ENCODE results near the gene PCLO. TPM values are rescaled to one million over a fixed set of nuclear protein-coding genes. Genes with fewer than 3 reads are reported as not detected.
"Not testable (repeated sequence)": the region's sequence is repeated elsewhere in the genome, so short reads cannot be mapped to it uniquely, and the experiment has no call there.

PCLO gene
- total and polyA plus RNA-seq, 4 donors, result 19.7 to 53.5 (median 30.3) TPM

GRCh38 chr7:83032195-83032594, 130.5 kb downstream of the PCLO start:
- no peaks in the 10 kb centered on the region for H3K9me3 ChIP-seq (ENCODE audit: control insufficient read depth, insufficient read depth, low read length)
- DNase-seq (ENCODE audit: low read depth in 4 of 6, low spot score in 6 of 6), result no peak
- H3K27me3 ChIP-seq (ENCODE audit: control insufficient read depth, insufficient read depth, low read length), result no peaks in the 10 kb centered on the region
- H3K27ac ChIP-seq (ENCODE audit: low read depth, low read length), result no peak overlapping the region
- H3K36me3 ChIP-seq (ENCODE audit: control insufficient read depth, insufficient read depth, low read length), result no peaks in the 10 kb centered on the region
- H3K4me3 ChIP-seq (ENCODE audit: low read depth, low read length), result no peak overlapping the region
- no peaks in the 10 kb centered on the region for H3K4me1 ChIP-seq (ENCODE audit: control insufficient read depth, insufficient read depth, low read length)

GRCh38 chr7:83023817-83024665, 138.6 kb downstream of the PCLO start:
- DNase-seq (ENCODE audit: low read depth in 4 of 6, low spot score in 6 of 6); H3K9me3 ChIP-seq (ENCODE audit: control insufficient read depth, insufficient read depth, low read length); H3K4me1 ChIP-seq (ENCODE audit: control insufficient read depth, insufficient read depth, low read length); H3K36me3 ChIP-seq (ENCODE audit: control insufficient read depth, insufficient read depth, low read length); H3K4me3 ChIP-seq (ENCODE audit: low read depth, low read length); H3K27me3 ChIP-seq (ENCODE audit: control insufficient read depth, insufficient read depth, low read length); H3K27ac ChIP-seq (ENCODE audit: low read depth, low read length): not testable (repeated sequence)
- 95% methylated on average over 28 of the region's 31 CpGs for WGBS (ENCODE audit: insufficient coverage)

DNA sequence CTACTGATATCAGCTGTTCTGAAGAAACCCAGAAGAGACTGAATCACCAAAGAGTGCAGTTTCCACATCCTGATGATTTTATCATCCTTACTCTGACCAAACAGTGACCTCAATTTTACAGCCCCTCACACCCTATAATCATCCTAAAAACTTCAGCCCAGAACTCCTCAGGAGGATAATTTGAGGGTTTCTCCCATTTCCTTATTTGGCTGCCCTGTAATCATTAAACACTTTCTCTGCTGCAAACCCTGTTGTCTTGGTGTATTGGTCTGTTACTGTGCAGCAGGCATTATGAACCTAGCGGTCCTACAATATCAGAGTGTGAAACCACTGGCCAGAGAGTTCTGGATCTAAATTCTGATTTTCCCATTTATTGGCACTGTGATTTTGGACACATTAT, 141.7 kb downstream of the PCLO start:
- H3K27me3 ChIP-seq (ENCODE audit: control insufficient read depth, insufficient read depth, low read length), result no peaks in the 10 kb centered on the region
- no peak overlapping the region for H3K4me3 ChIP-seq (ENCODE audit: low read depth, low read length)
- WGBS (ENCODE audit: insufficient coverage), result no CpG with 5 or more reads among the region's 1 CpG
- H3K9me3 ChIP-seq (ENCODE audit: control insufficient read depth, insufficient read depth, low read length), result no peaks in the 10 kb centered on the region
- no peaks in the 10 kb centered on the region for H3K4me1 ChIP-seq (ENCODE audit: control insufficient read depth, insufficient read depth, low read length)
- DNase-seq (ENCODE audit: low read depth in 4 of 6, low spot score in 6 of 6), result no peak
- H3K36me3 ChIP-seq (ENCODE audit: control insufficient read depth, insufficient read depth, low read length), result no peaks in the 10 kb centered on the region
- H3K27ac ChIP-seq (ENCODE audit: low read depth, low read length), result no peak overlapping the region

DNA sequence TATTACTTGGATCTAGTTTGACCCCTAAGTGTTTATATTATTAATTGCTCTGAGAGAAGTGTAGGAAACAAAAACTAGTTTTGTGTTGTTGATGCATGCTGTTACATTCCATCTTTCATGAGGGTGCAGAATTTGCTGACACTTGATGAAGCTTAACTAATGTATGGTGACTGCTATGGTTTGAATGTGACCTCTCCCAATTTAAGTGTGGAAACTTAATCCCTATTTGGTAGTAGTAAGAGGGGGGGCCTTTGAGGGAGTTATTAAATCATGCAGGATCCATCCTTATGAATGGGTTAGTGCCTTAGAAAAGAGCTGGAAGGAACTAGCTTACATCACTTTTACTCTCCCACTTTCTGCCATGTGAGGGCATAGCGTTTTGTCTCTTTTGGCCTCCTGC, 142.5 kb downstream of the PCLO start:
- Histone ChIP-seq H3K4me3 (ENCODE audit: low read depth, low read length) (no peak overlapping the region), H3K27ac (ENCODE audit: low read depth, low read length) (no peak overlapping the region), H3K27me3 (ENCODE audit: control insufficient read depth, insufficient read depth, low read length) (no peaks in the 10 kb centered on the region), H3K9me3 (ENCODE audit: control insufficient read depth, insufficient read depth, low read length) (no peaks in the 10 kb centered on the region), H3K4me1 (ENCODE audit: control insufficient read depth, insufficient read depth, low read length) (no peaks in the 10 kb centered on the region), H3K36me3 (ENCODE audit: control insufficient read depth, insufficient read depth, low read length) (no peaks in the 10 kb centered on the region)
- DNase-seq (ENCODE audit: low read depth in 4 of 6, low spot score in 6 of 6), result no peak
- no CpG with 5 or more reads among the region's 1 CpG for WGBS (ENCODE audit: insufficient coverage)

DNA sequence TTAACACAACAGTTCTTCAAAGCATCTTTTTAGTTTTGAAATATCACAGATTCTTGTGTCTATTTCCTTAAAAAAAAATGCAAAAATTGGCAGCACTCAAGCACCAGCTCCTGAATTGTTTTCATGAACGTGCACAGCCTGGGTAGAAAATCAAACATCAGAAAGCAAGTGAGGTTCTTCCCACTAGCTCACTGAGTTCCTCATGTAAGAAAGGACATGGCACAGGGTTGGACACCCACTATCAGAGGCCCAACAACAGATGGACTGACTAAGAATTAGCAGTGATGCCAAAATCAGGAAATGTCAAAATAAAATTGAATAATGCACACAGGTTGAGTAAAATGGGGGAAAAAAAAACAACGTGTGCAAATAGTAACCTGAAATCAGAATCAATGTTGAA, 146.8 kb downstream of the PCLO start:
- Histone ChIP-seq H3K4me3 (ENCODE audit: low read depth, low read length) (no peak overlapping the region), H3K27ac (ENCODE audit: low read depth, low read length) (no peak overlapping the region), H3K27me3 (ENCODE audit: control insufficient read depth, insufficient read depth, low read length) (no peaks in the 10 kb centered on the region), H3K4me1 (ENCODE audit: control insufficient read depth, insufficient read depth, low read length) (no peaks in the 10 kb centered on the region), H3K36me3 (ENCODE audit: control insufficient read depth, insufficient read depth, low read length) (no peaks in the 10 kb centered on the region), H3K9me3 (ENCODE audit: control insufficient read depth, insufficient read depth, low read length) (no peaks in the 10 kb centered on the region)
- DNase-seq (ENCODE audit: low read depth in 4 of 6, low spot score in 6 of 6), result peak in 1 of 6 donors; percentile 41
- 63% methylated on average over 1 of the region's 2 CpGs for WGBS (ENCODE audit: insufficient coverage)

DNA sequence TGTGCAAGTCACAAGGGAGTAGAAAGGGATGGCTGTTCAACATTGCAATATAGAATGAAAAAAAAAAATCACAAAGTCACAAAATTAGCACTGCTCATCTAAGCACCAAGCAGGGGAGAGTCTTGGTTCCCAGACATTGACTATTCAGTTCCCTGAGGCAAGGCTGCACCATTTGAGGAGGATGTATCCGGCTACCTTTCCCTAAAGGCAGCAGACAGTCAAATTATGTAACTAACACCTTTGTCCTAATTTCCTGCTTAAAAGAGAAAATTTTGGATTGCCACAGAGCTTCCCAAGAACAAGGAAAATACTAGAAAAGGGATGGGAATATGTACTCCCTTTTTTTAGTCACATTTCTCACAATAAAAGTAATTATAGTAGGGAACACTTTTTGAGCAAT, 148.1 kb downstream of the PCLO start:
- Histone ChIP-seq H3K9me3 (ENCODE audit: control insufficient read depth, insufficient read depth, low read length) (no peaks in the 10 kb centered on the region), H3K4me1 (ENCODE audit: control insufficient read depth, insufficient read depth, low read length) (no peaks in the 10 kb centered on the region), H3K36me3 (ENCODE audit: control insufficient read depth, insufficient read depth, low read length) (no peaks in the 10 kb centered on the region), H3K27ac (ENCODE audit: low read depth, low read length) (no peak overlapping the region), H3K27me3 (ENCODE audit: control insufficient read depth, insufficient read depth, low read length) (no peaks in the 10 kb centered on the region), H3K4me3 (ENCODE audit: low read depth, low read length) (no peak overlapping the region)
- WGBS (ENCODE audit: insufficient coverage), result no CpG with 5 or more reads among the region's 1 CpG
- no peak for DNase-seq (ENCODE audit: low read depth in 4 of 6, low spot score in 6 of 6)

- WGBS (ENCODE audit: insufficient coverage), result 100% methylated on average over 1 of the region's 1 CpG
- DNase-seq (ENCODE audit: low read depth in 4 of 6, low spot score in 6 of 6), result no peak
Measured at GRCh38 chr7:83011954-83012353, 150.7 kb downstream of the PCLO start.

GRCh38 chr7:83005410-83005809, 157.3 kb downstream of the PCLO start:
- DNase-seq (ENCODE audit: low read depth in 4 of 6, low spot score in 6 of 6), result no peak
- Histone ChIP-seq H3K27me3 (ENCODE audit: control insufficient read depth, insufficient read depth, low read length) (no peaks in the 10 kb centered on the region), H3K4me1 (ENCODE audit: control insufficient read depth, insufficient read depth, low read length) (no peaks in the 10 kb centered on the region), H3K4me3 (ENCODE audit: low read depth, low read length) (no peak overlapping the region), H3K36me3 (ENCODE audit: control insufficient read depth, insufficient read depth, low read length) (no peaks in the 10 kb centered on the region), H3K27ac (ENCODE audit: low read depth, low read length) (no peak overlapping the region), H3K9me3 (ENCODE audit: control insufficient read depth, insufficient read depth, low read length) (peaks cover 6% of the 10 kb centered on the region)
- WGBS (ENCODE audit: insufficient coverage), result 29% methylated on average over 1 of the region's 1 CpG

More at GRCh38 chr7:83011954-83012353, 150.7 kb downstream of the PCLO start:
- H3K27ac ChIP-seq (ENCODE audit: low read depth, low read length), result no peak overlapping the region
- no peak overlapping the region for H3K4me3 ChIP-seq (ENCODE audit: low read depth, low read length)
- H3K9me3 ChIP-seq (ENCODE audit: control insufficient read depth, insufficient read depth, low read length), result no peaks in the 10 kb centered on the region
- H3K36me3 ChIP-seq (ENCODE audit: control insufficient read depth, insufficient read depth, low read length), result no peaks in the 10 kb centered on the region
- H3K4me1 ChIP-seq (ENCODE audit: control insufficient read depth, insufficient read depth, low read length), result no peaks in the 10 kb centered on the region
- no peaks in the 10 kb centered on the region for H3K27me3 ChIP-seq (ENCODE audit: control insufficient read depth, insufficient read depth, low read length)

GRCh38 chr7:83001362-83002040, 161.2 kb downstream of the PCLO start:
- DNase-seq (ENCODE audit: low read depth in 4 of 6, low spot score in 6 of 6), result no peak
- WGBS (ENCODE audit: insufficient coverage), result no CpG with 5 or more reads among the region's 3 CpGs
- H3K27ac ChIP-seq (ENCODE audit: low read depth, low read length), result no peak overlapping the region
- H3K9me3 ChIP-seq (ENCODE audit: control insufficient read depth, insufficient read depth, low read length), result peaks cover 8% of the 10 kb centered on the region
- no peaks in the 10 kb centered on the region for H3K27me3 ChIP-seq (ENCODE audit: control insufficient read depth, insufficient read depth, low read length)
- H3K36me3 ChIP-seq (ENCODE audit: control insufficient read depth, insufficient read depth, low read length), result no peaks in the 10 kb centered on the region
- no peak overlapping the region for H3K4me3 ChIP-seq (ENCODE audit: low read depth, low read length)
- no peaks in the 10 kb centered on the region for H3K4me1 ChIP-seq (ENCODE audit: control insufficient read depth, insufficient read depth, low read length)

- H3K4me1 ChIP-seq (ENCODE audit: control insufficient read depth, insufficient read depth, low read length), result no peaks in the 10 kb centered on the region
- H3K9me3 ChIP-seq (ENCODE audit: control insufficient read depth, insufficient read depth, low read length), result peaks cover 3% of the 10 kb centered on the region
- no peaks in the 10 kb centered on the region for H3K36me3 ChIP-seq (ENCODE audit: control insufficient read depth, insufficient read depth, low read length)
- H3K4me3 ChIP-seq (ENCODE audit: low read depth, low read length), result no peak overlapping the region
- H3K27ac ChIP-seq (ENCODE audit: low read depth, low read length), result no peak overlapping the region
- no peak for DNase-seq (ENCODE audit: low read depth in 4 of 6, low spot score in 6 of 6)
- H3K27me3 ChIP-seq (ENCODE audit: control insufficient read depth, insufficient read depth, low read length), result no peaks in the 10 kb centered on the region
Measured at GRCh38 chr7:82998436-82998835, 164.2 kb downstream of the PCLO start.
